WTC11 (cell line): ENCODE results near the gene KCNA2. TPM values are rescaled to one million over a fixed set of nuclear protein-coding genes. Genes with fewer than 3 reads are reported as not detected.

Experiments used
- ATAC-seq: fragments of 200-7000 bp; cut with Tn5 transposase; 2 replicates; pipeline ENCODE4 v1.10.0; 2021; ENCODE audit warnings: mild to moderate bottlenecking, moderate library complexity
- CTCF ChIA-PET: fragments of 300-600 bp; sonication (Branson Sonifier 250); formaldehyde crosslinking; loops from one replicate; lab custom pipeline; 2021; ENCODE audit warnings: antibody characterized with exemption; lab: Charles Lee
- POLR2A ChIA-PET: fragments of 350-600 bp; sonication (Branson Sonifier 250); formaldehyde crosslinking; loops from one replicate; lab custom pipeline; 2021; ENCODE audit warnings: antibody characterized with exemption; lab: Charles Lee
- DNase-seq: peaks from one replicate; pipeline ENCODE4 v3.0.0; 2021; ENCODE audit warnings: low spot score
- H3K27ac Mint-ChIP-seq: 2 replicates; pipeline ENCODE4 v1.8.0; 2021; ENCODE audit warnings: mixed read lengths
- H3K27me3 Mint-ChIP-seq: 2 replicates; pipeline ENCODE4 v1.8.0; 2021; ENCODE audit warnings: low read depth, mild to moderate bottlenecking, moderate library complexity, mixed read lengths
- H3K36me3 Mint-ChIP-seq: 2 replicates; pipeline ENCODE4 v1.8.0; 2021; ENCODE audit warnings: mixed read lengths
- H3K4me1 Mint-ChIP-seq: 2 replicates; pipeline ENCODE4 v1.8.0; 2022; ENCODE audit warnings: mixed read lengths
- H3K4me3 Mint-ChIP-seq: 2 replicates; pipeline ENCODE4 v1.8.0; 2021; ENCODE audit warnings: mild to moderate bottlenecking, moderate library complexity, mixed read lengths
- H3K9me3 Mint-ChIP-seq: 2 replicates; pipeline ENCODE4 v1.8.0; 2021; ENCODE audit warnings: mixed read lengths
- ATF1 ChIP-seq: sonication (generic); formaldehyde crosslinking; IDR thresholded peaks from 2 replicates; pipeline ENCODE4 v1.8.1; 2023; ENCODE audit warnings: mild to moderate bottlenecking, moderate library complexity, missing genetic modification reagents
- FOXJ3 ChIP-seq: sonication (generic); formaldehyde crosslinking; IDR thresholded peaks from 2 replicates; pipeline ENCODE4 v1.9.0; 2021; ENCODE audit warnings: missing genetic modification reagents, mild to moderate bottlenecking, borderline replicate concordance
- IRF2 ChIP-seq: sonication (generic); formaldehyde crosslinking; IDR thresholded peaks from 2 replicates; pipeline ENCODE4 v1.8.0; 2022; ENCODE audit warnings: low read depth, missing genetic modification reagents, borderline replicate concordance
- NFATC4 ChIP-seq: fragments of 250-450 bp; sonication (Bioruptor Pico); IDR thresholded peaks from 2 replicates; pipeline ENCODE4 v1.9.0; 2021; ENCODE audit warnings: mild to moderate bottlenecking
- NFE2L1 ChIP-seq: sonication (generic); formaldehyde crosslinking; IDR thresholded peaks from 2 replicates; pipeline ENCODE4 v1.8.1; 2023; ENCODE audit warnings: missing genetic modification reagents
- NR1H2 ChIP-seq: sonication (generic); formaldehyde crosslinking; IDR thresholded peaks from 2 replicates; pipeline ENCODE4 v1.9.0; 2021; ENCODE audit warnings: mild to moderate bottlenecking, moderate library complexity, missing genetic modification reagents
- NR2C2 ChIP-seq: sonication (generic); formaldehyde crosslinking; IDR thresholded peaks from 2 replicates; pipeline ENCODE4 v1.8.0; 2022; ENCODE audit warnings: mild to moderate bottlenecking, missing genetic modification reagents
- PRRX2 ChIP-seq: fragments of 250-450 bp; sonication (Bioruptor Pico); IDR thresholded peaks from 2 replicates; pipeline ENCODE4 v1.8.0; 2021; ENCODE audit warnings: mild to moderate bottlenecking
- ZNF121 ChIP-seq: sonication (generic); formaldehyde crosslinking; IDR thresholded peaks from 2 replicates; pipeline ENCODE4 v1.8.0; 2023; ENCODE audit warnings: missing genetic modification reagents
- ZNF138 ChIP-seq: sonication (generic); formaldehyde crosslinking; conservative IDR thresholded peaks from 2 replicates; pipeline ENCODE4 v1.8.1; 2022; ENCODE audit warnings: mild to moderate bottlenecking, moderate library complexity, missing genetic modification reagents
- ZNF219 ChIP-seq: sonication (generic); formaldehyde crosslinking; IDR thresholded peaks from 2 replicates; pipeline ENCODE4 v1.8.0; 2023; ENCODE audit warnings: missing genetic modification reagents, mild to moderate bottlenecking, borderline replicate concordance
- total RNA-seq: library from RNA; stranded (reverse); gene quantifications from 3 replicates; pipeline ENCODE4 v1.2.3, GENCODE V29; 2021
- TF ChIP-seq, protein P1 (sequence below): sonication (generic); formaldehyde crosslinking; conservative IDR thresholded peaks from 2 replicates; pipeline ENCODE4 v1.8.1; 2023; ENCODE audit warnings: mild to moderate bottlenecking, low read depth, missing genetic modification reagents, moderate library complexity
- TF ChIP-seq, protein P2 (sequence below): fragments of 250-450 bp; sonication (Bioruptor Pico); conservative IDR thresholded peaks from 2 replicates; pipeline ENCODE4 v1.9.0; 2021; ENCODE audit warnings: mild to moderate bottlenecking
- TF ChIP-seq, protein P3 (sequence below): sonication (generic); formaldehyde crosslinking; IDR thresholded peaks from 2 replicates; pipeline ENCODE4 v1.8.0; 2023; ENCODE audit warnings: missing genetic modification reagents, mild to moderate bottlenecking, borderline replicate concordance
- TF ChIP-seq, protein P4 (sequence below): fragments of 250-450 bp; sonication (Bioruptor Pico); IDR thresholded peaks from 2 replicates; pipeline ENCODE4 v1.9.0; 2021; ENCODE audit warnings: mild to moderate bottlenecking
- TF ChIP-seq, protein P5 (sequence below): fragments of 250-450 bp; sonication (Bioruptor Pico); IDR thresholded peaks from 2 replicates; pipeline ENCODE4 v1.8.0; 2021; ENCODE audit warnings: mild to moderate bottlenecking
- TF ChIP-seq, protein P6 (sequence below): sonication (generic); formaldehyde crosslinking; IDR thresholded peaks from 2 replicates; pipeline ENCODE4 v1.8.1; 2022; ENCODE audit warnings: mild to moderate bottlenecking, moderate library complexity, missing genetic modification reagents

KCNA2 gene
- total RNA-seq, 1 experiment from 2014 or later, result 0.50 TPM

DNA sequence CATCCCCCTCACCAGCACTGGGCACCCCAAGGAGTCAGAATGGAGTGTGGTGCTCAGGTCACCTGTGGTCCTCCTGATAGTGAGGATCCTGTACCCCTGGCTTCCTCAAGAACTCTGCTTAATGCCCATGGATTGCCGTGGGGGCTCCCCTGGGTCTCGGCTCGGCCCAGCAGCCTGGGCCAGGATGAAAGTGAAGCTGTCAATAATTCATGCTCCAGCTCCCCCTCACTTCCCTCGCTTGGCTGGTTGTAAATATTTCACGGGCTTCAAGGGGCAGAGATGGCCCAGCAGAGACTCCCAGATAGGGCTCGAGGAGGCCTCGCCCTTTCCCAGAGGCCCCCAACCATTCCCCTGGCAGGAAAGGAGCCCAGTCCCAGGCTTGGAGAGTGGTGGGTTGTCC is 44.6 kb downstream of the KCNA2 start:
- Mint-ChIP-seq H3K4me1 (peaks cover 8% of the 10 kb centered on the region), H3K9me3 (no peaks in the 10 kb centered on the region), H3K27me3 (peaks cover 34% of the 10 kb centered on the region), H3K27ac (no peak overlapping the region), H3K36me3 (no peaks in the 10 kb centered on the region), H3K4me3 (no peak overlapping the region)
- ATAC-seq, result no peak
- no peak for TF ChIP-seq NR1H2 (CRISPR knock-in tag)
- TF ChIP-seq, protein P1, sequence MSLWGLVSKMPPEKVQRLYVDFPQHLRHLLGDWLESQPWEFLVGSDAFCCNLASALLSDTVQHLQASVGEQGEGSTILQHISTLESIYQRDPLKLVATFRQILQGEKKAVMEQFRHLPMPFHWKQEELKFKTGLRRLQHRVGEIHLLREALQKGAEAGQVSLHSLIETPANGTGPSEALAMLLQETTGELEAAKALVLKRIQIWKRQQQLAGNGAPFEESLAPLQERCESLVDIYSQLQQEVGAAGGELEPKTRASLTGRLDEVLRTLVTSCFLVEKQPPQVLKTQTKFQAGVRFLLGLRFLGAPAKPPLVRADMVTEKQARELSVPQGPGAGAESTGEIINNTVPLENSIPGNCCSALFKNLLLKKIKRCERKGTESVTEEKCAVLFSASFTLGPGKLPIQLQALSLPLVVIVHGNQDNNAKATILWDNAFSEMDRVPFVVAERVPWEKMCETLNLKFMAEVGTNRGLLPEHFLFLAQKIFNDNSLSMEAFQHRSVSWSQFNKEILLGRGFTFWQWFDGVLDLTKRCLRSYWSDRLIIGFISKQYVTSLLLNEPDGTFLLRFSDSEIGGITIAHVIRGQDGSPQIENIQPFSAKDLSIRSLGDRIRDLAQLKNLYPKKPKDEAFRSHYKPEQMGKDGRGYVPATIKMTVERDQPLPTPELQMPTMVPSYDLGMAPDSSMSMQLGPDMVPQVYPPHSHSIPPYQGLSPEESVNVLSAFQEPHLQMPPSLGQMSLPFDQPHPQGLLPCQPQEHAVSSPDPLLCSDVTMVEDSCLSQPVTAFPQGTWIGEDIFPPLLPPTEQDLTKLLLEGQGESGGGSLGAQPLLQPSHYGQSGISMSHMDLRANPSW (CRISPR knock-in tag), result no peak
- TF ChIP-seq, protein P2, sequence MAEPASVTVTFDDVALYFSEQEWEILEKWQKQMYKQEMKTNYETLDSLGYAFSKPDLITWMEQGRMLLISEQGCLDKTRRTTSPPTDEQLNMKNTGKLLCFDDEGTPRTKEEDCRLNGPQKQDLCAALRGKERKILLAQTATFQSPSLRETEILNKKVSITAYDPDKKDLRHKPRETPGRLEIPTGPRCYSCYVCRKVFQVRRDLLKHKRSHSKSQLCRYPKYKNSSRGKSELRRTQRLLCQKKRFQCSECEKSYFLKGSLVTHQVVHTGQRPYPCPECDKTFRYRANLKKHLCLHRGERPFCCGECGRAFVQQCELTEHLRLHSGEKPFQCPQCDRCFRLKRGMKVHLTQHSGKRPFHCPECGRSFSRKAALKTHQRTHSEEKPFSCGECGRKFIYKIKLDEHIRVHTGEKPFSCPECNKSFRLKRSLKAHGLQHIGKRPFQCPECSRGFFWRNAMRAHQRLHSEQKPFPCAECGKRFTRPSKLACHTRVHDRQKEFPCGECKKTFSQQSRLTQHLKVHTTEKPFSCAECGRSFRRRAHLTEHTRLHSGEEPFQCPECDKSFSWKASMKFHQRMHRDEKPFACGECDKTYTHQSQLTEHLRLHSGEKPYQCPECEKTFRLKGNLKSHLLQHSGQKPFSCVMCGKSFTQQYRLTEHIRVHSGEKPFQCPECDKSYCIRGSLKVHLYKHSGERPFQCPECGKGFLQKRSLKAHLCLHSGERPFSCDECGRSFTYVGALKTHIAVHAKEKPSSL, result no peak
- TF ChIP-seq NFE2L1 (CRISPR knock-in tag), result no peak
- no peak for TF ChIP-seq ZNF219 (CRISPR knock-in tag)
- TF ChIP-seq IRF2 (CRISPR knock-in tag), result no peak
- TF ChIP-seq, protein P3, sequence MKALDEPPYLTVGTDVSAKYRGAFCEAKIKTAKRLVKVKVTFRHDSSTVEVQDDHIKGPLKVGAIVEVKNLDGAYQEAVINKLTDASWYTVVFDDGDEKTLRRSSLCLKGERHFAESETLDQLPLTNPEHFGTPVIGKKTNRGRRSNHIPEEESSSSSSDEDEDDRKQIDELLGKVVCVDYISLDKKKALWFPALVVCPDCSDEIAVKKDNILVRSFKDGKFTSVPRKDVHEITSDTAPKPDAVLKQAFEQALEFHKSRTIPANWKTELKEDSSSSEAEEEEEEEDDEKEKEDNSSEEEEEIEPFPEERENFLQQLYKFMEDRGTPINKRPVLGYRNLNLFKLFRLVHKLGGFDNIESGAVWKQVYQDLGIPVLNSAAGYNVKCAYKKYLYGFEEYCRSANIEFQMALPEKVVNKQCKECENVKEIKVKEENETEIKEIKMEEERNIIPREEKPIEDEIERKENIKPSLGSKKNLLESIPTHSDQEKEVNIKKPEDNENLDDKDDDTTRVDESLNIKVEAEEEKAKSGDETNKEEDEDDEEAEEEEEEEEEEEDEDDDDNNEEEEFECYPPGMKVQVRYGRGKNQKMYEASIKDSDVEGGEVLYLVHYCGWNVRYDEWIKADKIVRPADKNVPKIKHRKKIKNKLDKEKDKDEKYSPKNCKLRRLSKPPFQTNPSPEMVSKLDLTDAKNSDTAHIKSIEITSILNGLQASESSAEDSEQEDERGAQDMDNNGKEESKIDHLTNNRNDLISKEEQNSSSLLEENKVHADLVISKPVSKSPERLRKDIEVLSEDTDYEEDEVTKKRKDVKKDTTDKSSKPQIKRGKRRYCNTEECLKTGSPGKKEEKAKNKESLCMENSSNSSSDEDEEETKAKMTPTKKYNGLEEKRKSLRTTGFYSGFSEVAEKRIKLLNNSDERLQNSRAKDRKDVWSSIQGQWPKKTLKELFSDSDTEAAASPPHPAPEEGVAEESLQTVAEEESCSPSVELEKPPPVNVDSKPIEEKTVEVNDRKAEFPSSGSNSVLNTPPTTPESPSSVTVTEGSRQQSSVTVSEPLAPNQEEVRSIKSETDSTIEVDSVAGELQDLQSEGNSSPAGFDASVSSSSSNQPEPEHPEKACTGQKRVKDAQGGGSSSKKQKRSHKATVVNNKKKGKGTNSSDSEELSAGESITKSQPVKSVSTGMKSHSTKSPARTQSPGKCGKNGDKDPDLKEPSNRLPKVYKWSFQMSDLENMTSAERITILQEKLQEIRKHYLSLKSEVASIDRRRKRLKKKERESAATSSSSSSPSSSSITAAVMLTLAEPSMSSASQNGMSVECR (CRISPR knock-in tag), result no peak
- DNase-seq, result no peak
- ChIA-PET CTCF (interaction anchor here (1.3 to 3.2 kb wide), 2 partner anchors 58 to 79 kb away, joined by 3 to 12 read pairs; no protein-coding TSS in a partner anchor), POLR2A (interaction anchor here (1.1 kb wide), 1 partner anchor 28 kb away, joined by 3 read pairs; no protein-coding TSS in a partner anchor)

DNA sequence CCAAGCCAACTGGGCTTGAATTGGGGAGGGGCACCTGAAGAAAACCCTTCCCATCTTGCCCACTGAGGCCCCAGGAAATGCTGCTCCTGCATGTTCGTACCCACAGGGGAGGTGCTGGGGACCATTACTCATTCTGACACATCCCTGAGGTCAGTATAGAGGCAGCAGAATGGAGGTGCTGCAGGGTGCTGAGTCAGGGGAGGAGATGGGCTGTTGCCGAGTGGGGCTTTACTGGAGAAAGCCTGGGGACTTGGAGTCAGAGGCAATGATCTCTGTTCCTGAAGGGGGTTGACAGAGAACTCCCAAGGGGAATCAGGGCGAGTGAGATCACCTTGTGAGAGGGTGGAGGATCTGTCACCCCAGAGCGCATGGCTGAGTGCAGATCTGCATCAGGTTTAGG is 47.0 kb downstream of the KCNA2 start:
- ATAC-seq (no peak), DNase-seq (no peak)
- Mint-ChIP-seq H3K27me3 (peaks cover 53% of the 10 kb centered on the region), H3K9me3 (no peaks in the 10 kb centered on the region), H3K36me3 (no peaks in the 10 kb centered on the region), H3K4me3 (no peak overlapping the region), H3K27ac (no peak overlapping the region), H3K4me1 (peaks cover 8% of the 10 kb centered on the region)
- POLR2A ChIA-PET, result no interaction called here
- no peak for TF ChIP-seq ZNF138 (CRISPR knock-in tag)
- TF ChIP-seq FOXJ3 (CRISPR knock-in tag), result no peak
- TF ChIP-seq, protein P4, sequence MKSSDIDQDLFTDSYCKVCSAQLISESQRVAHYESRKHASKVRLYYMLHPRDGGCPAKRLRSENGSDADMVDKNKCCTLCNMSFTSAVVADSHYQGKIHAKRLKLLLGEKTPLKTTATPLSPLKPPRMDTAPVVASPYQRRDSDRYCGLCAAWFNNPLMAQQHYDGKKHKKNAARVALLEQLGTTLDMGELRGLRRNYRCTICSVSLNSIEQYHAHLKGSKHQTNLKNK, result no peak
- no peak for TF ChIP-seq NR2C2 (CRISPR knock-in tag)
- CTCF ChIA-PET, result no interaction called here

DNA sequence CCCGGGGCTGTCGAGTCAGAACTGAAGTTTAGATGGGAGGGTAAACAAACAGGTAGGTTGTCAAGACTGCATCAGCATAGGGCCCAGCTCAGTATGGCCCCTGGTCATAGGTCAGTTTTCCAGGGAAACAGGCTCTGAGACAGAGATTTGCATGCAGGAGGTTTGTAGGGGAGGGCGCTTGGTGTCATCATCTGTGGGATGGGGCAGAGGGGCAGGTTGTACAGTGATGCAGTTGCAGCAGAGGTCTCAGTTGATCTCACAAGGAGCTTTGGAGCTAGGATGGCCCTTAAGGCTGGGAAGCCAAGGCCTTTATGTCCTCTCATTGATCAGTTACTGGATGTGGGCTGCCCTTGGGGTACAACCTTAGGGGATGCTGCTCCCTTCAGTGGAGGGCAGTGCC is 48.7 kb downstream of the KCNA2 start:
- no peaks in the 10 kb centered on the region for H3K9me3 Mint-ChIP-seq
- ChIA-PET CTCF (interaction anchor here (1.9 to 3.9 kb wide), 3 partner anchors 33 to 223 kb away, joined by 6 to 57 read pairs (median 19); partner anchors contain the start of gene KCNA2), POLR2A (interaction anchor here (1.0 kb wide), 1 partner anchor 48 kb away, joined by 3 read pairs; no protein-coding TSS in a partner anchor)
- H3K36me3 Mint-ChIP-seq, result no peaks in the 10 kb centered on the region
- no peak overlapping the region for H3K4me3 Mint-ChIP-seq
- H3K27me3 Mint-ChIP-seq, result peaks cover 61% of the 10 kb centered on the region
- no peak for ATAC-seq
- H3K27ac Mint-ChIP-seq, result no peak overlapping the region
- DNase-seq, result no peak
- peaks cover 8% of the 10 kb centered on the region for H3K4me1 Mint-ChIP-seq
- TF ChIP-seq NFATC4 (CRISPR knock-in tag) (no peak), PRRX2 (CRISPR knock-in tag) (no peak), ATF1 (CRISPR knock-in tag) (no peak), ZNF121 (CRISPR knock-in tag) (no peak)
- TF ChIP-seq, protein P5, sequence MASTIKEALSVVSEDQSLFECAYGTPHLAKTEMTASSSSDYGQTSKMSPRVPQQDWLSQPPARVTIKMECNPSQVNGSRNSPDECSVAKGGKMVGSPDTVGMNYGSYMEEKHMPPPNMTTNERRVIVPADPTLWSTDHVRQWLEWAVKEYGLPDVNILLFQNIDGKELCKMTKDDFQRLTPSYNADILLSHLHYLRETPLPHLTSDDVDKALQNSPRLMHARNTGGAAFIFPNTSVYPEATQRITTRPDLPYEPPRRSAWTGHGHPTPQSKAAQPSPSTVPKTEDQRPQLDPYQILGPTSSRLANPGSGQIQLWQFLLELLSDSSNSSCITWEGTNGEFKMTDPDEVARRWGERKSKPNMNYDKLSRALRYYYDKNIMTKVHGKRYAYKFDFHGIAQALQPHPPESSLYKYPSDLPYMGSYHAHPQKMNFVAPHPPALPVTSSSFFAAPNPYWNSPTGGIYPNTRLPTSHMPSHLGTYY (CRISPR knock-in tag), result no peak
- TF ChIP-seq, protein P6, sequence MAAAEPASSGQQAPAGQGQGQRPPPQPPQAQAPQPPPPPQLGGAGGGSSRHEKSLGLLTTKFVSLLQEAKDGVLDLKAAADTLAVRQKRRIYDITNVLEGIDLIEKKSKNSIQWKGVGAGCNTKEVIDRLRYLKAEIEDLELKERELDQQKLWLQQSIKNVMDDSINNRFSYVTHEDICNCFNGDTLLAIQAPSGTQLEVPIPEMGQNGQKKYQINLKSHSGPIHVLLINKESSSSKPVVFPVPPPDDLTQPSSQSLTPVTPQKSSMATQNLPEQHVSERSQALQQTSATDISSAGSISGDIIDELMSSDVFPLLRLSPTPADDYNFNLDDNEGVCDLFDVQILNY (CRISPR knock-in tag), result no peak
- TF ChIP-seq, protein P1 (CRISPR knock-in tag), result no peak
